ENCODE measurements around the gene TSHZ1.

- TF ChIP-seq CTCF (conservative IDR thresholded peaks at IDR 0.05): no peak
- TF ChIP-seq ZFX (IDR thresholded peaks at IDR 0.05): no peak
These were observed 53.6 kb downstream of the TSHZ1 start for GRCh38 chr18:75264195-75264594.
